GM23338 (cell line): ENCODE results near the gene PACSIN1. TPM values are rescaled to one million over a fixed set of nuclear protein-coding genes. Genes with fewer than 3 reads are reported as not detected.

Experiments
- ATAC-seq: fragments of 200-7000 bp; cut with Tn5 transposase; 3 replicates; pipeline ENCODE4 v1.9.1; 2020
- DNase-seq: peaks from one replicate; pipeline ENCODE4 v3.0.0-alpha.2; 2015; ENCODE audit warnings: low spot score
- H2AFZ ChIP-seq: fragments of 200-600 bp; sonication (generic); 2 replicates; pipeline ENCODE4 v1.8.0; 2016; ENCODE audit warnings: antibody characterized with exemption, mild to moderate bottlenecking, moderate library complexity
- H3F3A ChIP-seq: fragments of 200-600 bp; sonication (generic); replicated peaks from 2 replicates; pipeline ENCODE4 v1.8.0; 2017; ENCODE audit warnings: antibody characterized with exemption, mixed run types, low read depth
- H3K27ac ChIP-seq: fragments of 200-600 bp; sonication (generic); 2 replicates; pipeline ENCODE4 v1.6.1; 2016; ENCODE audit warnings: low read depth
- H3K27me3 ChIP-seq: fragments of 200-600 bp; sonication (generic); 2 replicates; pipeline ENCODE4 v1.8.0; 2016; ENCODE audit warnings: mild to moderate bottlenecking, mixed run types, moderate library complexity; ENCODE audit not compliant: insufficient read depth
- H3K36me3 ChIP-seq: fragments of 200-600 bp; sonication (generic); 2 replicates; pipeline ENCODE4 v1.8.0; 2016; ENCODE audit warnings: mild to moderate bottlenecking; ENCODE audit not compliant: insufficient read depth
- H3K4me1 ChIP-seq: fragments of 200-600 bp; sonication (generic); 2 replicates; pipeline ENCODE4 v1.8.0; 2016; ENCODE audit warnings: mild to moderate bottlenecking, moderate library complexity; ENCODE audit not compliant: insufficient read depth
- H3K4me2 ChIP-seq: fragments of 200-600 bp; sonication (generic); 2 replicates; pipeline ENCODE4 v1.7.1; 2017; ENCODE audit warnings: mixed run types
- H3K4me3 ChIP-seq: fragments of 200-600 bp; sonication (generic); 2 replicates; pipeline ENCODE4 v1.6.1; 2016; ENCODE audit warnings: mixed run types
- H3K79me2 ChIP-seq: fragments of 200-600 bp; sonication (generic); replicated peaks from 2 replicates; pipeline ENCODE4 v1.8.0; 2017; ENCODE audit warnings: mild to moderate bottlenecking; ENCODE audit not compliant: insufficient read depth
- H3K9me2 ChIP-seq: fragments of 200-600 bp; sonication (generic); 2 replicates; pipeline ENCODE4 v1.8.0; 2017; ENCODE audit not compliant: insufficient read depth
- H4K20me1 ChIP-seq: fragments of 200-600 bp; sonication (generic); replicated peaks from 2 replicates; pipeline ENCODE4 v1.8.0; 2017; ENCODE audit warnings: mild to moderate bottlenecking; ENCODE audit not compliant: insufficient read depth
- H3K27ac Mint-ChIP-seq: 2 replicates; pipeline ENCODE4 v1.8.0; 2020; ENCODE audit warnings: inconsistent platforms, mild to moderate bottlenecking, moderate library complexity, mixed read lengths
- H3K27me3 Mint-ChIP-seq: 3 replicates; pipeline ENCODE4 v1.8.0; 2022; ENCODE audit warnings: low read depth, mild to moderate bottlenecking, moderate library complexity, mixed read lengths, inconsistent platforms; ENCODE audit not compliant: insufficient read depth, poor library complexity
- H3K36me3 Mint-ChIP-seq: 3 replicates; pipeline ENCODE4 v1.8.0; 2021; ENCODE audit warnings: low read depth, mild to moderate bottlenecking, inconsistent platforms, moderate library complexity, mixed read lengths
- H3K4me1 Mint-ChIP-seq: 3 replicates; pipeline ENCODE4 v1.8.0; 2020; ENCODE audit warnings: mild to moderate bottlenecking, inconsistent platforms, mixed read lengths
- H3K4me3 Mint-ChIP-seq: 3 replicates; pipeline ENCODE4 v1.8.0; 2021; ENCODE audit warnings: moderate library complexity, mild to moderate bottlenecking, inconsistent platforms, mixed read lengths
- H3K9me3 Mint-ChIP-seq: 3 replicates; pipeline ENCODE4 v1.8.0; 2020; ENCODE audit warnings: moderate library complexity, mild to moderate bottlenecking, inconsistent platforms, mixed read lengths
- CREB1 ChIP-seq: fragments of 250-450 bp; sonication (Bioruptor Pico); IDR thresholded peaks from 2 replicates; pipeline ENCODE4 v1.5.0; 2020; ENCODE audit warnings: low read depth, mild to moderate bottlenecking, moderate library complexity
- ETS1 ChIP-seq: IDR thresholded peaks from 2 replicates; pipeline ENCODE4 v1.6.1; 2016; ENCODE audit warnings: antibody characterized with exemption
- EZH2 ChIP-seq: fragments of 200-600 bp; sonication (generic); IDR thresholded peaks from one replicate; pipeline ENCODE4 v1.8.0; 2017; ENCODE audit warnings: antibody characterized with exemption, mild to moderate bottlenecking, low read depth; ENCODE audit not compliant: unreplicated experiment
- EZH2phosphoT487 ChIP-seq: fragments of 200-600 bp; sonication (generic); IDR thresholded peaks from one replicate; pipeline ENCODE4 v1.8.1; 2018; ENCODE audit warnings: antibody characterized with exemption; ENCODE audit not compliant: unreplicated experiment
- JUNB ChIP-seq: IDR thresholded peaks from one replicate; pipeline ENCODE4 v1.6.1; 2016; ENCODE audit warnings: antibody characterized with exemption; ENCODE audit not compliant: unreplicated experiment
- NANOG ChIP-seq: IDR thresholded peaks from 2 replicates; pipeline ENCODE4 v1.6.1; 2016; ENCODE audit warnings: antibody characterized with exemption, borderline replicate concordance
- REST ChIP-seq: IDR thresholded peaks from one replicate; pipeline ENCODE4 v1.6.1; 2018; ENCODE audit warnings: antibody characterized with exemption; ENCODE audit not compliant: unreplicated experiment
- STAT1 ChIP-seq: IDR thresholded peaks from one replicate; pipeline ENCODE4 v1.6.1; 2016; ENCODE audit warnings: antibody characterized with exemption; ENCODE audit not compliant: unreplicated experiment
- ZNF114 ChIP-seq: fragments of 250-450 bp; sonication (Bioruptor Pico); IDR thresholded peaks from 2 replicates; pipeline ENCODE4 v1.5.0; 2020; ENCODE audit warnings: mild to moderate bottlenecking, moderate library complexity
- ZNF331 ChIP-seq: fragments of 250-450 bp; sonication (Bioruptor Pico); IDR thresholded peaks from 2 replicates; pipeline ENCODE4 v1.5.0; 2020; ENCODE audit warnings: low read depth, mild to moderate bottlenecking, moderate library complexity
- ZNF462 ChIP-seq: fragments of 250-450 bp; sonication (Bioruptor Pico); IDR thresholded peaks from 2 replicates; pipeline ENCODE4 v1.5.0; 2020; ENCODE audit warnings: mild to moderate bottlenecking, moderate library complexity
- polyA plus RNA-seq: library from polyadenylated mRNA; unstranded; fragments of >200 nt; fragmentation: Nextera tagmentation; extraction: Ambion mirVana; gene quantifications from 2 replicates; pipeline ENCODE4 v1.2.1, GENCODE V29; 2016
- total RNA-seq: library from RNA; depleted of rRNA; stranded (reverse); fragments of >200 nt; shearing (Covaris generic); gene quantifications from 2 replicates; pipeline ENCODE4 v1.2.3, GENCODE V29; 2014
- TF ChIP-seq, protein P1 (sequence below), 2 experiments: fragments of 200-600 bp in 1 of 2; sonication (generic) in 1 of 2; conservative IDR thresholded peaks; 2 replicates each; pipeline versions ENCODE4 v1.5.1 to v1.6.1; 2016 to 2017; ENCODE audit warnings: antibody characterized with exemption in 2 of 2, low read depth in 2 of 2, mild to moderate bottlenecking in 2 of 2, moderate library complexity in 1 of 2

Gene PACSIN1
- total and polyA plus RNA-seq, 2 experiments from 2014 or later = 5.2 to 8.7 TPM

- H3K4me1 Mint-ChIP-seq = peaks cover 25% of the 10 kb centered on the region
- no peaks in the 10 kb centered on the region for H3K36me3 ChIP-seq
- peaks cover 8% of the 10 kb centered on the region; the same call in 2 of the 3 replicates for H3K9me3 Mint-ChIP-seq
- no peak overlapping the region for H3K27ac ChIP-seq
- H3F3A ChIP-seq = no peaks in the 10 kb centered on the region
- ATAC-seq = no peak
- H3K27me3 ChIP-seq = no peaks in the 10 kb centered on the region
- DNase-seq = no peak
- peaks cover 9% of the 10 kb centered on the region for H3K27me3 Mint-ChIP-seq
- TF ChIP-seq CREB1 (CRISPR knock-in tag) = no peak
- no peak for TF ChIP-seq REST
- no peak for TF ChIP-seq ZNF462 (CRISPR knock-in tag)
- TF ChIP-seq NANOG = no peak
- TF ChIP-seq STAT1 = no peak
- no peak for TF ChIP-seq ETS1
- TF ChIP-seq ZNF331 = no peak
- TF ChIP-seq EZH2 = no peak
- TF ChIP-seq, protein P1, sequence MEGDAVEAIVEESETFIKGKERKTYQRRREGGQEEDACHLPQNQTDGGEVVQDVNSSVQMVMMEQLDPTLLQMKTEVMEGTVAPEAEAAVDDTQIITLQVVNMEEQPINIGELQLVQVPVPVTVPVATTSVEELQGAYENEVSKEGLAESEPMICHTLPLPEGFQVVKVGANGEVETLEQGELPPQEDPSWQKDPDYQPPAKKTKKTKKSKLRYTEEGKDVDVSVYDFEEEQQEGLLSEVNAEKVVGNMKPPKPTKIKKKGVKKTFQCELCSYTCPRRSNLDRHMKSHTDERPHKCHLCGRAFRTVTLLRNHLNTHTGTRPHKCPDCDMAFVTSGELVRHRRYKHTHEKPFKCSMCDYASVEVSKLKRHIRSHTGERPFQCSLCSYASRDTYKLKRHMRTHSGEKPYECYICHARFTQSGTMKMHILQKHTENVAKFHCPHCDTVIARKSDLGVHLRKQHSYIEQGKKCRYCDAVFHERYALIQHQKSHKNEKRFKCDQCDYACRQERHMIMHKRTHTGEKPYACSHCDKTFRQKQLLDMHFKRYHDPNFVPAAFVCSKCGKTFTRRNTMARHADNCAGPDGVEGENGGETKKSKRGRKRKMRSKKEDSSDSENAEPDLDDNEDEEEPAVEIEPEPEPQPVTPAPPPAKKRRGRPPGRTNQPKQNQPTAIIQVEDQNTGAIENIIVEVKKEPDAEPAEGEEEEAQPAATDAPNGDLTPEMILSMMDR (conservative IDR thresholded peaks at IDR 0.05; ENCODE audit: low read depth in 2 of 2) = no peak
- no peak for TF ChIP-seq ZNF114
- no peak for TF ChIP-seq EZH2phosphoT487
- TF ChIP-seq JUNB = no peak
- H3K4me3 ChIP-seq = peak overlapping the region; percentile 74
- no peak overlapping the region for H3K27ac Mint-ChIP-seq
- H3K4me3 Mint-ChIP-seq = peak overlapping the region; percentile 93
- peak overlapping the region; percentile 86 for H3K4me2 ChIP-seq
- no peaks in the 10 kb centered on the region for H3K4me1 ChIP-seq
- no peaks in the 10 kb centered on the region; the same call in 1 of the 2 replicates for H4K20me1 ChIP-seq
- no peaks in the 10 kb centered on the region for H3K9me2 ChIP-seq
- H3K79me2 ChIP-seq = no peaks in the 10 kb centered on the region
- no peaks in the 10 kb centered on the region for H3K36me3 Mint-ChIP-seq
- peak overlapping the region; percentile 63; the same call in 1 of the 2 replicates for H2AFZ ChIP-seq
Measured at GRCh38 chr6:34514112-34514511, 48.2 kb downstream of the PACSIN1 start.
